A549 (cell line): ENCODE results near the gene RAX. TPM values are rescaled to one million over a fixed set of nuclear protein-coding genes. Genes with fewer than 3 reads are reported as not detected.

Source experiments
- ATAC-seq, 2 experiments: fragments of 200-7000 bp in 1 of 2; fragments of >200 bp in 1 of 2; cut with Nextera tagmentation in 1 of 2; cut with Tn5 transposase in 1 of 2; 3 replicates each; pipeline versions ENCODE4 v1.8.0 to v1.9.1; 2018 to 2020; ENCODE audit warnings: mild to moderate bottlenecking in 1 of 2, moderate library complexity in 1 of 2
- CTCF ChIA-PET: fragments of 300-600 bp; sonication (Branson Sonifier 250); formaldehyde crosslinking; extraction: SDS; loops from one replicate; lab custom pipeline; 2021; ENCODE audit warnings: antibody characterized with exemption, inconsistent platforms; lab: Yijun Ruan, JAX
- POLR2A ChIA-PET: fragments of 350-600 bp; formaldehyde crosslinking; extraction: SDS; loops from one replicate; lab custom pipeline; 2021; ENCODE audit warnings: antibody characterized with exemption, inconsistent platforms; lab: Yijun Ruan, JAX
- DNase-seq, 2 experiments: peaks; one replicate each; pipeline versions ENCODE4 v3.0.0 to v3.0.0-alpha.2; 2011 to 2016; ENCODE audit warnings: low read depth in 1 of 2, low spot score in 1 of 2
- FAIRE-seq: peaks from 2 replicates; lab custom pipeline; 2011; peaks lifted over from hg19 to GRCh38; lab: Jason Lieb, UNC
- H3K27ac ChIP-seq, 2 experiments: fragments of >200 bp; sonication (Bioruptor Twin); formaldehyde crosslinking; 3 replicates each; pipeline ENCODE4 v1.5.1; 2016 to 2017
- H3K4me1 ChIP-seq: fragments of >200 bp; sonication (Bioruptor Twin); formaldehyde crosslinking; 3 replicates; pipeline ENCODE4 v1.6.1; 2016
- H3K4me2 ChIP-seq: fragments of >200 bp; sonication (Bioruptor Twin); formaldehyde crosslinking; 3 replicates; pipeline ENCODE4 v1.6.1; 2016
- H3K4me3 ChIP-seq: fragments of >200 bp; sonication (Bioruptor Twin); formaldehyde crosslinking; 3 replicates; pipeline ENCODE4 v1.5.1; 2016
- H3K9me3 ChIP-seq: fragments of >200 bp; sonication (Bioruptor Twin); formaldehyde crosslinking; 3 replicates; pipeline ENCODE4 v1.6.1; 2016
- BHLHE40 ChIP-seq: IDR thresholded peaks from 2 replicates; pipeline ENCODE4 v1.6.1; 2012; ENCODE audit warnings: low read depth, low read length, inconsistent platforms
- CBX8 ChIP-seq: fragments of 200-600 bp; sonication (generic); IDR thresholded peaks from 2 replicates; pipeline ENCODE4 v1.6.1; 2016
- CEBPB ChIP-seq, 2 experiments: fragments of >200 bp in 1 of 2; sonication (Bioruptor Twin) in 1 of 2; formaldehyde crosslinking in 1 of 2; IDR thresholded peaks; 2 replicates each; pipeline ENCODE4 v1.6.1; 2012 to 2016
- CHD2 ChIP-seq: fragments of 150-350 bp; IDR thresholded peaks from 2 replicates; pipeline ENCODE4 v1.6.1; 2014; ENCODE audit warnings: low read length; ENCODE audit not compliant: partially characterized antibody
- CHD4 ChIP-seq: fragments of 200-600 bp; sonication (generic); IDR thresholded peaks from 2 replicates; pipeline ENCODE4 v1.6.1; 2016; ENCODE audit warnings: antibody characterized with exemption, mild to moderate bottlenecking, borderline replicate concordance
- EHF ChIP-seq: fragments of 250-450 bp; sonication (Bioruptor Pico); IDR thresholded peaks from 2 replicates; pipeline ENCODE4 v1.5.0; 2020; ENCODE audit warnings: mild to moderate bottlenecking
- EP300 ChIP-seq, 2 experiments: fragments of >200 bp; sonication (Bioruptor Twin); formaldehyde crosslinking; IDR thresholded peaks; 2 replicates in 1 of 2; 3 replicates in 1 of 2; pipeline ENCODE4 v1.6.1; 2016 to 2017
- FOSL2 ChIP-seq, 2 experiments: fragments of 450-650 bp in 1 of 2; fragments of >200 bp in 1 of 2; sonication (Bioruptor Twin) in 1 of 2; formaldehyde crosslinking; IDR thresholded peaks; 2 replicates each; pipeline versions ENCODE4 v1.5.0 to v1.6.1; 2016 to 2020; ENCODE audit warnings: mild to moderate bottlenecking in 1 of 2, moderate library complexity in 1 of 2
- HOXA7 ChIP-seq: fragments of 250-450 bp; sonication (Bioruptor Pico); IDR thresholded peaks from 2 replicates; pipeline ENCODE4 v1.5.0; 2020; ENCODE audit warnings: mild to moderate bottlenecking, moderate library complexity
- JUNB ChIP-seq: fragments of >200 bp; sonication (Bioruptor Twin); formaldehyde crosslinking; IDR thresholded peaks from 2 replicates; pipeline ENCODE4 v1.6.1; 2016
- MAFK ChIP-seq: fragments of 450-650 bp; IDR thresholded peaks from 2 replicates; pipeline ENCODE4 v1.6.1; 2014; ENCODE audit not compliant: partially characterized antibody
- NFE2L2 ChIP-seq: fragments of 150-350 bp; conservative IDR thresholded peaks from 2 replicates; pipeline ENCODE4 v1.6.1; 2014; ENCODE audit warnings: low read length
- NPAS2 ChIP-seq: fragments of 250-450 bp; sonication (Bioruptor Pico); IDR thresholded peaks from 2 replicates; pipeline ENCODE4 v1.8.0; 2022; ENCODE audit warnings: mild to moderate bottlenecking, moderate library complexity, borderline replicate concordance
- POLR2AphosphoS2 ChIP-seq: conservative IDR thresholded peaks from 2 replicates; pipeline ENCODE4 v1.6.1; 2012; ENCODE audit warnings: low read length, improper control_type of control experiment, inconsistent platforms
- RAD21 ChIP-seq, 2 experiments: fragments of >200 bp in 1 of 2; sonication (Bioruptor Twin) in 1 of 2; formaldehyde crosslinking in 1 of 2; IDR thresholded peaks in 1 of 2; conservative IDR thresholded peaks in 1 of 2; 2 replicates in 1 of 2; 3 replicates in 1 of 2; pipeline ENCODE4 v1.6.1; 2012 to 2018; ENCODE audit warnings: inconsistent platforms in 1 of 2
- RFX5 ChIP-seq: fragments of 450-650 bp; IDR thresholded peaks from 2 replicates; pipeline ENCODE4 v1.7.1; 2014; ENCODE audit warnings: antibody characterized with exemption, mild to moderate bottlenecking, moderate library complexity
- SMC3 ChIP-seq: fragments of >200 bp; sonication (Bioruptor Twin); formaldehyde crosslinking; IDR thresholded peaks from 3 replicates; pipeline ENCODE4 v1.6.1; 2018; ENCODE audit warnings: inconsistent platforms
- WGBS: methylation state at CpG from one replicate; pipeline ENCODE4 v1.1.6; 2017; ENCODE audit errors: missing lambda C conversion rate; 5-methylcytosine and 5-hydroxymethylcytosine counted together
- polyA plus RNA-seq, 4 experiments: library from polyadenylated mRNA; depleted of rRNA in 3 of 4; stranded (reverse); fragments of >200 nt; fragmentation: RNase III in 1 of 4; extraction: RNeasy Plus Mini Kit Qiagen cat#74134 plus additional on column Dnase treatment in 1 of 4; gene quantifications; 2 replicates in 3 of 4; 3 replicates in 1 of 4; pipeline ENCODE4 v1.2.3, GENCODE V29; 2011 to 2017
- TF ChIP-seq, protein P1 (sequence below): IDR thresholded peaks from 2 replicates; pipeline ENCODE4 v1.6.1; 2012; ENCODE audit warnings: low read depth, borderline replicate concordance
- TF ChIP-seq, protein P2 (sequence below): fragments of >200 bp; sonication (Bioruptor Twin); formaldehyde crosslinking; IDR thresholded peaks from 3 replicates; pipeline ENCODE4 v1.5.1; 2016
- TF ChIP-seq, protein P3 (sequence below): fragments of 250-450 bp; sonication (Bioruptor Pico); IDR thresholded peaks from 2 replicates; pipeline ENCODE4 v1.5.0; 2021; ENCODE audit warnings: mild to moderate bottlenecking, moderate library complexity, borderline replicate concordance
- TF ChIP-seq, protein P4 (sequence below): fragments of >200 bp; sonication (Bioruptor Twin); formaldehyde crosslinking; IDR thresholded peaks from 3 replicates; pipeline ENCODE4 v1.6.1; 2016
- TF ChIP-seq, protein P5 (sequence below): fragments of >200 bp; sonication (Bioruptor Twin); formaldehyde crosslinking; IDR thresholded peaks from 2 replicates; pipeline ENCODE4 v1.6.1; 2016
- TF ChIP-seq, protein P6 (sequence below): fragments of 150-350 bp; IDR thresholded peaks from 2 replicates; pipeline ENCODE4 v1.6.1; 2014; ENCODE audit warnings: low read depth, mild to moderate bottlenecking, low read length

RAX gene
- polyA plus RNA-seq, 2 of the 4 experiments (the other 2 are of a cell fraction) = not detected

DNA sequence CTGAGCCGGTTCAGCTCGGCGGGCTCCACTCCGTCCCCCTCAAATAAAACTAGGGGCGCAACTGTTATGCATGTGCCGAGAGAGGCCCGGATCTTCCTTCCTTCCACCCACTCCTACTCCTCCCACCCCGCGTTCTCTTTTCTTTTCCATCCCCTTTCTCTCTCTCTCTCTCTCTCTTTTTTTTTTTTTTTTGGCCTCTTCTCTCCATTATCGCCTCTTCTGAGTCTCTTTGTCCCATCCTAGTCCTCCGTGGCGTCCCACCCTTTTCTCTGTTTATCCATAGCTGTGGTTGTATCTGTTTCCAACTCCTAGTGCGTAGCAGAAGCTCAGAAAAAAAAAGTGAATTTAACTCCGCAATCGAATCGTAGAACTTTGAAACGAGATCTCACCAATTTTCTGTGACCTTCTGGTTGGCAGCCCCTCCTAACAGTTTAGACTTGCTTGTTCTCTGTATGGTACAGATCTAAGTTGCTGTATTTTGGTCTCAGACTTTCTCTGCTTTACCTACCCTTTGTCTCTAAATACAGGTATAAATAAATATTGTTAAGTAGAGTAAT, 3.6 kb downstream of the RAX start:
- FAIRE-seq = no peak
- Histone ChIP-seq H3K9me3 (no peaks in the 10 kb centered on the region), H3K4me2 (peak overlapping the region; percentile 83), H3K4me3 (peak overlapping the region; percentile 45), H3K4me1 (no peaks in the 10 kb centered on the region), H3K27ac (peak overlapping the region in 1 of 2 experiments; percentile 51; a peak in 2 of 6 replicates)
- no peak for ATAC-seq
- TF ChIP-seq EP300 (IDR thresholded peaks at IDR 0.05) (no peak), CBX8 (no peak), NFE2L2 (no peak), JUNB (no peak), NPAS2 (CRISPR knock-in tag) (no peak), POLR2AphosphoS2 (no peak), CEBPB (IDR thresholded peaks at IDR 0.05) (no peak), MAFK (no peak), BHLHE40 (no peak), HOXA7 (CRISPR knock-in tag) (no peak), FOSL2 (IDR thresholded peaks at IDR 0.05) (no peak), FOSL2 (CRISPR knock-in tag; IDR thresholded peaks at IDR 0.05) (no peak), CHD4 (no peak), RFX5 (no peak), EHF (CRISPR knock-in tag) (no peak)
- TF ChIP-seq, protein P1, sequence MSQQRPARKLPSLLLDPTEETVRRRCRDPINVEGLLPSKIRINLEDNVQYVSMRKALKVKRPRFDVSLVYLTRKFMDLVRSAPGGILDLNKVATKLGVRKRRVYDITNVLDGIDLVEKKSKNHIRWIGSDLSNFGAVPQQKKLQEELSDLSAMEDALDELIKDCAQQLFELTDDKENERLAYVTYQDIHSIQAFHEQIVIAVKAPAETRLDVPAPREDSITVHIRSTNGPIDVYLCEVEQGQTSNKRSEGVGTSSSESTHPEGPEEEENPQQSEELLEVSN = no peak
- TF ChIP-seq, protein P2, sequence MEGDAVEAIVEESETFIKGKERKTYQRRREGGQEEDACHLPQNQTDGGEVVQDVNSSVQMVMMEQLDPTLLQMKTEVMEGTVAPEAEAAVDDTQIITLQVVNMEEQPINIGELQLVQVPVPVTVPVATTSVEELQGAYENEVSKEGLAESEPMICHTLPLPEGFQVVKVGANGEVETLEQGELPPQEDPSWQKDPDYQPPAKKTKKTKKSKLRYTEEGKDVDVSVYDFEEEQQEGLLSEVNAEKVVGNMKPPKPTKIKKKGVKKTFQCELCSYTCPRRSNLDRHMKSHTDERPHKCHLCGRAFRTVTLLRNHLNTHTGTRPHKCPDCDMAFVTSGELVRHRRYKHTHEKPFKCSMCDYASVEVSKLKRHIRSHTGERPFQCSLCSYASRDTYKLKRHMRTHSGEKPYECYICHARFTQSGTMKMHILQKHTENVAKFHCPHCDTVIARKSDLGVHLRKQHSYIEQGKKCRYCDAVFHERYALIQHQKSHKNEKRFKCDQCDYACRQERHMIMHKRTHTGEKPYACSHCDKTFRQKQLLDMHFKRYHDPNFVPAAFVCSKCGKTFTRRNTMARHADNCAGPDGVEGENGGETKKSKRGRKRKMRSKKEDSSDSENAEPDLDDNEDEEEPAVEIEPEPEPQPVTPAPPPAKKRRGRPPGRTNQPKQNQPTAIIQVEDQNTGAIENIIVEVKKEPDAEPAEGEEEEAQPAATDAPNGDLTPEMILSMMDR = no peak
- TF ChIP-seq, protein P3, sequence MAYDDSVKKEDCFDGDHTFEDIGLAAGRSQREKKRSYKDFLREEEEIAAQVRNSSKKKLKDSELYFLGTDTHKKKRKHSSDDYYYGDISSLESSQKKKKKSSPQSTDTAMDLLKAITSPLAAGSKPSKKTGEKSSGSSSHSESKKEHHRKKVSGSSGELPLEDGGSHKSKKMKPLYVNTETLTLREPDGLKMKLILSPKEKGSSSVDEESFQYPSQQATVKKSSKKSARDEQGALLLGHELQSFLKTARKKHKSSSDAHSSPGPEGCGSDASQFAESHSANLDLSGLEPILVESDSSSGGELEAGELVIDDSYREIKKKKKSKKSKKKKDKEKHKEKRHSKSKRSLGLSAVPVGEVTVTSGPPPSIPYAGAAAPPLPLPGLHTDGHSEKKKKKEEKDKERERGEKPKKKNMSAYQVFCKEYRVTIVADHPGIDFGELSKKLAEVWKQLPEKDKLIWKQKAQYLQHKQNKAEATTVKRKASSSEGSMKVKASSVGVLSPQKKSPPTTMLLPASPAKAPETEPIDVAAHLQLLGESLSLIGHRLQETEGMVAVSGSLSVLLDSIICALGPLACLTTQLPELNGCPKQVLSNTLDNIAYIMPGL (CRISPR knock-in tag) = no peak
- TF ChIP-seq, protein P4, sequence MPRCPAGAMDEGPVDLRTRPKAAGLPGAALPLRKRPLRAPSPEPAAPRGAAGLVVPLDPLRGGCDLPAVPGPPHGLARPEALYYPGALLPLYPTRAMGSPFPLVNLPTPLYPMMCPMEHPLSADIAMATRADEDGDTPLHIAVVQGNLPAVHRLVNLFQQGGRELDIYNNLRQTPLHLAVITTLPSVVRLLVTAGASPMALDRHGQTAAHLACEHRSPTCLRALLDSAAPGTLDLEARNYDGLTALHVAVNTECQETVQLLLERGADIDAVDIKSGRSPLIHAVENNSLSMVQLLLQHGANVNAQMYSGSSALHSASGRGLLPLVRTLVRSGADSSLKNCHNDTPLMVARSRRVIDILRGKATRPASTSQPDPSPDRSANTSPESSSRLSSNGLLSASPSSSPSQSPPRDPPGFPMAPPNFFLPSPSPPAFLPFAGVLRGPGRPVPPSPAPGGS = no peak
- DNase-seq = no peak
- ChIA-PET POLR2A (no interaction called here), CTCF (interaction anchor here (0.8 to 5.4 kb wide), 10 partner anchors 10 to 579 kb away, joined by 3 to 40 read pairs (median 8); no protein-coding TSS in a partner anchor)
- WGBS = 29% methylated on average over 17 of the region's 17 CpGs

DNA sequence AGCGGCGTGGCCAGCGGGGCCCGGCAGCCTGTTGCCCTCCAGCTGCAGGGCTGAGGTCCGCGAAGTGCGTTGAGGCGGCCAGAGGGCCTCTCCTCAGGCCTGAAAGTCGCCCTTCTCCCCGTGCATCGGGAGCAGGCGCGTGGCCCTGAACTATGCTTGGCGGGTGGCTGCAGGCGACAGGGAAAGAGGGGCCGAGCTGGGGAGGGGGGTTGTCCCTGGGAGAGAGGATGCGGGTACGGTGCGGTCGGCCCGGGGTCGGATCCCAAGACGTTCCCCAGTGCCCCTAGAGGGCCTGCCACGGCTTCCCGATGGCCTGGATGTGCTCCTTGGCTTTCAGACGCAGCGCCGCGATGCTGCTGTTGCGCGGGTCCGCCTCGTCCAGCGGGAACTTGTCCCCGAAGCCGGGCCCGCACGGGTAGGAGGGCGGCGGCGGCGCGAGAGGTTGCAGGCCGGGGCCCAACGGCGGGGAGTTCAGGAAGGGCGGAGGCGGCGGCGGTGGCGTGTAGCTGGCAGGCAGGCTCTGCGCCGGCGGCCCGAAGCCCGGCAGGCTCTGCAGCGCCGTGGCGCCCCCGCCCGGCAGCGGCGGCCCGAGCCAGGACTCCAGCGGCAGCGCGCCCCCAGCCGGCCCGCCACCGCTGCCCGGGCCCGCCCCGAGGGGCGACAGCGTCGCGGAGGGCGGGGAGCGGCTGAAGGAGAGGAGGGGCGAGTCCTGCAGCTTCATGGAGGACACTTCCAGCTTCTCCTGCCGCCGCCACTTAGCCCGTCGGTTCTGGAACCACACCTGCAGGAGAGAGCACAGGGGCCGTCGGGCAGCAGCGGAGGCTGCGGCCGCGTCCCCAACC, 4.3 kb downstream of the RAX start:
- no peak for FAIRE-seq
- DNase-seq = peak; percentile 57 to 58
- POLR2A ChIA-PET = no interaction called here
- Histone ChIP-seq H3K4me1 (no peaks in the 10 kb centered on the region), H3K9me3 (no peaks in the 10 kb centered on the region), H3K27ac (peak overlapping the region in 1 of 2 experiments; percentile 51; a peak in 3 of 6 replicates), H3K4me2 (peak overlapping the region; percentile 83), H3K4me3 (peak overlapping the region; percentile 45)
- ATAC-seq = peak; percentile 68 to 79
- TF ChIP-seq, protein P2 = peak; percentile 63
- TF ChIP-seq SMC3 (peak; percentile 48; the same call in 2 of the 3 replicates), RAD21 (conservative IDR thresholded peaks at IDR 0.05 in 1 of 2, IDR thresholded peaks at IDR 0.05 in 1 of 2) (peak in 1 of 2 experiments; percentile 30; a peak in 3 of 5 replicates), CHD2 (no peak)
- TF ChIP-seq, protein P5, sequence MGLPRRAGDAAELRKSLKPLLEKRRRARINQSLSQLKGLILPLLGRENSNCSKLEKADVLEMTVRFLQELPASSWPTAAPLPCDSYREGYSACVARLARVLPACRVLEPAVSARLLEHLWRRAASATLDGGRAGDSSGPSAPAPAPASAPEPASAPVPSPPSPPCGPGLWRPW = no peak
- TF ChIP-seq, protein P6, sequence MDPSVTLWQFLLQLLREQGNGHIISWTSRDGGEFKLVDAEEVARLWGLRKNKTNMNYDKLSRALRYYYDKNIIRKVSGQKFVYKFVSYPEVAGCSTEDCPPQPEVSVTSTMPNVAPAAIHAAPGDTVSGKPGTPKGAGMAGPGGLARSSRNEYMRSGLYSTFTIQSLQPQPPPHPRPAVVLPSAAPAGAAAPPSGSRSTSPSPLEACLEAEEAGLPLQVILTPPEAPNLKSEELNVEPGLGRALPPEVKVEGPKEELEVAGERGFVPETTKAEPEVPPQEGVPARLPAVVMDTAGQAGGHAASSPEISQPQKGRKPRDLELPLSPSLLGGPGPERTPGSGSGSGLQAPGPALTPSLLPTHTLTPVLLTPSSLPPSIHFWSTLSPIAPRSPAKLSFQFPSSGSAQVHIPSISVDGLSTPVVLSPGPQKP = no peak
- CTCF ChIA-PET = interaction anchor here (0.6 to 5.4 kb wide), 11 partner anchors 11 to 579 kb away, joined by 3 to 40 read pairs (median 6); no protein-coding TSS in a partner anchor
- WGBS = 37% methylated on average over 24 of the region's 90 CpGs
